PC-9 (cell line): ENCODE measurements around the gene OFD1.

ENCODE experiments used
- EZH2 ChIP-seq: fragments of 200-600 bp; sonication (generic); IDR thresholded peaks from 2 replicates; pipeline ENCODE4 v1.8.0; 2017; ENCODE audit warnings: antibody characterized with exemption, low read depth
- TF ChIP-seq, protein P1 (sequence below): fragments of 200-600 bp; sonication (generic); conservative IDR thresholded peaks from 2 replicates; pipeline ENCODE4 v1.6.1; 2017; ENCODE audit warnings: mixed run types, antibody characterized with exemption, mild to moderate bottlenecking, moderate library complexity

GRCh38 chrX:13692771-13693231 lies 41.7 kb upstream of the OFD1 start:
- TF ChIP-seq, protein P1, sequence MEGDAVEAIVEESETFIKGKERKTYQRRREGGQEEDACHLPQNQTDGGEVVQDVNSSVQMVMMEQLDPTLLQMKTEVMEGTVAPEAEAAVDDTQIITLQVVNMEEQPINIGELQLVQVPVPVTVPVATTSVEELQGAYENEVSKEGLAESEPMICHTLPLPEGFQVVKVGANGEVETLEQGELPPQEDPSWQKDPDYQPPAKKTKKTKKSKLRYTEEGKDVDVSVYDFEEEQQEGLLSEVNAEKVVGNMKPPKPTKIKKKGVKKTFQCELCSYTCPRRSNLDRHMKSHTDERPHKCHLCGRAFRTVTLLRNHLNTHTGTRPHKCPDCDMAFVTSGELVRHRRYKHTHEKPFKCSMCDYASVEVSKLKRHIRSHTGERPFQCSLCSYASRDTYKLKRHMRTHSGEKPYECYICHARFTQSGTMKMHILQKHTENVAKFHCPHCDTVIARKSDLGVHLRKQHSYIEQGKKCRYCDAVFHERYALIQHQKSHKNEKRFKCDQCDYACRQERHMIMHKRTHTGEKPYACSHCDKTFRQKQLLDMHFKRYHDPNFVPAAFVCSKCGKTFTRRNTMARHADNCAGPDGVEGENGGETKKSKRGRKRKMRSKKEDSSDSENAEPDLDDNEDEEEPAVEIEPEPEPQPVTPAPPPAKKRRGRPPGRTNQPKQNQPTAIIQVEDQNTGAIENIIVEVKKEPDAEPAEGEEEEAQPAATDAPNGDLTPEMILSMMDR: no peak
- no peak for TF ChIP-seq EZH2
